AG04449 (cell line): ENCODE measurements around the gene PLXDC2.

Experiments used
- CTCF ChIA-PET: fragments of 350-600 bp; formaldehyde crosslinking; extraction: SDS; loops from one replicate; lab custom pipeline; 2021; ENCODE audit warnings: antibody characterized with exemption; lab: Yijun Ruan, JAX
- POLR2A ChIA-PET: fragments of 400-600, 350-600 bp; formaldehyde crosslinking; extraction: SDS; loops from one replicate; lab custom pipeline; 2020; ENCODE audit warnings: antibody characterized with exemption, inconsistent platforms; lab: Yijun Ruan, JAX
- DNase-seq: peaks from one replicate; pipeline ENCODE4 v3.0.0-alpha.2; 2010; ENCODE audit warnings: low read depth, low spot score
- H3K4me3 ChIP-seq: 2 replicates; pipeline ENCODE4 v1.5.1; 2011; ENCODE audit warnings: low read depth, mild to moderate bottlenecking, control low read depth, low read length
- CTCF ChIP-seq: IDR thresholded peaks from one replicate; pipeline ENCODE4 v1.5.1; 2011; ENCODE audit warnings: mild to moderate bottlenecking, moderate library complexity, low read length, control low read depth, inconsistent platforms; ENCODE audit not compliant: insufficient read depth; ENCODE audit errors: missing control alignments

The PLXDC2 gene

GRCh38 chr10:19922236-19922963, 106.2 kb downstream of the PLXDC2 start:
- POLR2A ChIA-PET: no interaction called here
- CTCF ChIA-PET: no interaction called here
- no peak overlapping the region for H3K4me3 ChIP-seq

GRCh38 chr10:19925064-19925463, 108.8 kb downstream of the PLXDC2 start:
- CTCF ChIA-PET: no interaction called here
- no peak for DNase-seq
- H3K4me3 ChIP-seq: no peak overlapping the region
- TF ChIP-seq CTCF: no peak
- POLR2A ChIA-PET: no interaction called here

More at GRCh38 chr10:19922236-19922963, 106.2 kb downstream of the PLXDC2 start:
- DNase-seq: no peak
- TF ChIP-seq CTCF: no peak

- ChIA-PET POLR2A (no interaction called here), CTCF (no interaction called here)
- no peak for DNase-seq
- no peak overlapping the region for H3K4me3 ChIP-seq
- no peak for TF ChIP-seq CTCF
Observed at GRCh38 chr10:19928936-19929335, 112.7 kb downstream of the PLXDC2 start.

GRCh38 chr10:19929506-19930140, 113.4 kb downstream of the PLXDC2 start:
- no peak for DNase-seq
- no peak overlapping the region for H3K4me3 ChIP-seq
- ChIA-PET CTCF (no interaction called here), POLR2A (no interaction called here)
- TF ChIP-seq CTCF: no peak

- POLR2A ChIA-PET: no interaction called here
- TF ChIP-seq CTCF: no peak
- no peak for DNase-seq
- CTCF ChIA-PET: no interaction called here
- no peak overlapping the region for H3K4me3 ChIP-seq
Observed at GRCh38 chr10:19930936-19931893, 115.0 kb downstream of the PLXDC2 start.
